ENCODE measurements around the gene TSPY2. TPM values are rescaled to one million over a fixed set of nuclear protein-coding genes. Genes with fewer than 3 reads are reported as not detected.
"Not testable (repeated sequence)": the region's sequence is repeated elsewhere in the genome, so short reads cannot be mapped to it uniquely, and the experiment has no call there.

The TSPY2 gene
- total RNA-seq (not detected), polyA plus RNA-seq (not detected)

GRCh38 chrY:6245923-6246322 lies at the start of gene TSPY2:
Gene TSPY2 (plus strand): TSS chrY:6246223. CDS start chrY:6246269, 46 bp downstream.
- DNase-seq (ENCODE audit: low spot score); H3K9ac ChIP-seq (ENCODE audit: low read depth in 1 of 2, low read length in 2 of 2); H3K36me3 ChIP-seq (ENCODE audit: control insufficient read depth in 4 of 4, insufficient read depth in 3 of 4, low read depth in 1 of 4, low read length in 3 of 4); H3K27ac ChIP-seq (ENCODE audit: low read depth in 1 of 2, low read length in 2 of 2); H3K4me1 ChIP-seq (ENCODE audit: control insufficient read depth in 4 of 4, insufficient read depth in 4 of 4, low read length in 3 of 4); H3K4me3 ChIP-seq (ENCODE audit: low read depth in 1 of 3, low read length in 3 of 3); H3K27me3 ChIP-seq (ENCODE audit: control insufficient read depth in 4 of 4, insufficient read depth in 4 of 4, low read length in 3 of 4); H3K9me3 ChIP-seq (ENCODE audit: control insufficient read depth in 4 of 4, low read length in 3 of 4): not testable (repeated sequence)
- 98% methylated on average over 12 of the region's 27 CpGs for WGBS

- H3K27me3 ChIP-seq (ENCODE audit: control insufficient read depth in 4 of 4, insufficient read depth in 4 of 4, low read length in 3 of 4); H3K36me3 ChIP-seq (ENCODE audit: control insufficient read depth in 4 of 4, insufficient read depth in 3 of 4, low read depth in 1 of 4, low read length in 3 of 4); H3K9me3 ChIP-seq (ENCODE audit: control insufficient read depth in 4 of 4, low read length in 3 of 4); H3K9ac ChIP-seq (ENCODE audit: low read depth in 1 of 2, low read length in 2 of 2); H3K4me1 ChIP-seq (ENCODE audit: control insufficient read depth in 4 of 4, insufficient read depth in 4 of 4, low read length in 3 of 4); H3K4me3 ChIP-seq (ENCODE audit: low read depth in 1 of 3, low read length in 3 of 3); DNase-seq (ENCODE audit: low spot score); H3K27ac ChIP-seq (ENCODE audit: low read depth in 1 of 2, low read length in 2 of 2): not testable (repeated sequence)
Measured at GRCh38 chrY:6209565-6209964, 36.5 kb upstream of the TSPY2 start.

GRCh38 chrY:6217045-6217444 lies 29.0 kb upstream of the TSPY2 start:
- H3K27me3 ChIP-seq (ENCODE audit: control insufficient read depth in 4 of 4, insufficient read depth in 4 of 4, low read length in 3 of 4); H3K4me1 ChIP-seq (ENCODE audit: control insufficient read depth in 4 of 4, insufficient read depth in 4 of 4, low read length in 3 of 4); H3K27ac ChIP-seq (ENCODE audit: low read depth in 1 of 2, low read length in 2 of 2); H3K9me3 ChIP-seq (ENCODE audit: control insufficient read depth in 4 of 4, low read length in 3 of 4); H3K36me3 ChIP-seq (ENCODE audit: control insufficient read depth in 4 of 4, insufficient read depth in 3 of 4, low read depth in 1 of 4, low read length in 3 of 4); H3K4me3 ChIP-seq (ENCODE audit: low read depth in 1 of 3, low read length in 3 of 3); H3K9ac ChIP-seq (ENCODE audit: low read depth in 1 of 2, low read length in 2 of 2); DNase-seq (ENCODE audit: low spot score): not testable (repeated sequence)
- WGBS = 4% methylated on average over 1 of the region's 1 CpG

- DNase-seq (ENCODE audit: low spot score); H3K9ac ChIP-seq (ENCODE audit: low read depth in 1 of 2, low read length in 2 of 2); H3K4me1 ChIP-seq (ENCODE audit: control insufficient read depth in 4 of 4, insufficient read depth in 4 of 4, low read length in 3 of 4); H3K4me3 ChIP-seq (ENCODE audit: low read depth in 1 of 3, low read length in 3 of 3); H3K27ac ChIP-seq (ENCODE audit: low read depth in 1 of 2, low read length in 2 of 2); H3K9me3 ChIP-seq (ENCODE audit: control insufficient read depth in 4 of 4, low read length in 3 of 4); H3K27me3 ChIP-seq (ENCODE audit: control insufficient read depth in 4 of 4, insufficient read depth in 4 of 4, low read length in 3 of 4); H3K36me3 ChIP-seq (ENCODE audit: control insufficient read depth in 4 of 4, insufficient read depth in 3 of 4, low read depth in 1 of 4, low read length in 3 of 4): not testable (repeated sequence)
- 68% methylated on average over 2 of the region's 4 CpGs for WGBS
Measured at GRCh38 chrY:6269839-6270238, 23.8 kb downstream of the TSPY2 start.
